ENCODE results near the gene ACAD9.

DNA sequence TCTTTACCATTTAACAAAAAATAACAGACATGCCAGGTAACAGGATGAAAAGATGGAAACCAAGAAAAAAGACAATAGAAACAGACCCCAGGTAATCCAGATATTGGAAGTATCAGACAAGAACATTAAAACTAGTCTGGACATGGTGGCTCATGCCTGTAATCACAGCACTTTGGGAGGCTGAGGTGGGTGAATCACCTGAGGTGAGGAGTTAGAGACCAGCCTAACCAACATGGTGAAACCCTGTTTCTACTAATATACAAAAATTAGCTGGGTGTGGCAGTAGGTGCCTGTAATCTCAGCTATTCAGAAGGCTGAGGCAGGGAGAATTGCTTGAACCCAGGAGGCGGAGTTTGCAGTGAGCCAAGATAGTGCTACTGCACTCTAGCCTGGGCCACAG lies 40.6 kb downstream of the ACAD9 start:
- TF ChIP-seq, protein P1, sequence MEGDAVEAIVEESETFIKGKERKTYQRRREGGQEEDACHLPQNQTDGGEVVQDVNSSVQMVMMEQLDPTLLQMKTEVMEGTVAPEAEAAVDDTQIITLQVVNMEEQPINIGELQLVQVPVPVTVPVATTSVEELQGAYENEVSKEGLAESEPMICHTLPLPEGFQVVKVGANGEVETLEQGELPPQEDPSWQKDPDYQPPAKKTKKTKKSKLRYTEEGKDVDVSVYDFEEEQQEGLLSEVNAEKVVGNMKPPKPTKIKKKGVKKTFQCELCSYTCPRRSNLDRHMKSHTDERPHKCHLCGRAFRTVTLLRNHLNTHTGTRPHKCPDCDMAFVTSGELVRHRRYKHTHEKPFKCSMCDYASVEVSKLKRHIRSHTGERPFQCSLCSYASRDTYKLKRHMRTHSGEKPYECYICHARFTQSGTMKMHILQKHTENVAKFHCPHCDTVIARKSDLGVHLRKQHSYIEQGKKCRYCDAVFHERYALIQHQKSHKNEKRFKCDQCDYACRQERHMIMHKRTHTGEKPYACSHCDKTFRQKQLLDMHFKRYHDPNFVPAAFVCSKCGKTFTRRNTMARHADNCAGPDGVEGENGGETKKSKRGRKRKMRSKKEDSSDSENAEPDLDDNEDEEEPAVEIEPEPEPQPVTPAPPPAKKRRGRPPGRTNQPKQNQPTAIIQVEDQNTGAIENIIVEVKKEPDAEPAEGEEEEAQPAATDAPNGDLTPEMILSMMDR (IDR thresholded peaks at IDR 0.05), result no peak
- no peak for TF ChIP-seq POLR2A (IDR thresholded peaks at IDR 0.05)
